ENCODE data around the gene KRT31. TPM values are rescaled to one million over a fixed set of nuclear protein-coding genes. Genes with fewer than 3 reads are reported as not detected.
"Not testable (repeated sequence)": the region's sequence is repeated elsewhere in the genome, so short reads cannot be mapped to it uniquely, and the experiment has no call there.

The KRT31 gene
- total RNA-seq, 1 donor from 2014 or later, result not detected

GRCh38 chr17:41386227-41386626 lies 11.2 kb downstream of the KRT31 start:
- Mint-ChIP-seq H3K4me3 (ENCODE audit: unreplicated experiment) (no peak overlapping the region), H3K27ac (ENCODE audit: unreplicated experiment) (no peak overlapping the region), H3K27me3 (ENCODE audit: unreplicated experiment) (no peaks in the 10 kb centered on the region), H3K36me3 (ENCODE audit: unreplicated experiment) (peaks cover 8% of the 10 kb centered on the region), H3K9me3 (ENCODE audit: unreplicated experiment) (peaks cover 4% of the 10 kb centered on the region), H3K4me1 (ENCODE audit: low read depth, unreplicated experiment) (no peaks in the 10 kb centered on the region)
- no peak for DNase-seq
- no peak for TF ChIP-seq CTCF (IDR thresholded peaks at IDR 0.05; ENCODE audit: partially characterized antibody, unreplicated experiment)

- H3K9me3 Mint-ChIP-seq (ENCODE audit: unreplicated experiment), result peaks cover 4% of the 10 kb centered on the region
- peaks cover 11% of the 10 kb centered on the region for H3K36me3 Mint-ChIP-seq (ENCODE audit: unreplicated experiment)
- H3K27me3 Mint-ChIP-seq (ENCODE audit: unreplicated experiment), result no peaks in the 10 kb centered on the region
- no peak overlapping the region for H3K4me3 Mint-ChIP-seq (ENCODE audit: unreplicated experiment)
- DNase-seq, result no peak
- no peak overlapping the region for H3K27ac Mint-ChIP-seq (ENCODE audit: unreplicated experiment)
- no peaks in the 10 kb centered on the region for H3K4me1 Mint-ChIP-seq (ENCODE audit: low read depth, unreplicated experiment)
- no peak for TF ChIP-seq CTCF (IDR thresholded peaks at IDR 0.05; ENCODE audit: partially characterized antibody, unreplicated experiment)
Observed at GRCh38 chr17:41383690-41384089, 13.7 kb downstream of the KRT31 start.

GRCh38 chr17:41382394-41382793 lies 15.0 kb downstream of the KRT31 start:
- no peaks in the 10 kb centered on the region for H3K27me3 Mint-ChIP-seq (ENCODE audit: unreplicated experiment)
- no peak for DNase-seq
- no peak overlapping the region for H3K27ac Mint-ChIP-seq (ENCODE audit: unreplicated experiment)
- H3K36me3 Mint-ChIP-seq (ENCODE audit: unreplicated experiment), result peaks cover 11% of the 10 kb centered on the region
- H3K9me3 Mint-ChIP-seq (ENCODE audit: unreplicated experiment), result peaks cover 4% of the 10 kb centered on the region
- H3K4me3 Mint-ChIP-seq (ENCODE audit: unreplicated experiment), result no peak overlapping the region
- H3K4me1 Mint-ChIP-seq (ENCODE audit: low read depth, unreplicated experiment), result no peaks in the 10 kb centered on the region
- TF ChIP-seq CTCF (IDR thresholded peaks at IDR 0.05; ENCODE audit: partially characterized antibody, unreplicated experiment), result no peak

- not testable (repeated sequence) for H3K27me3 Mint-ChIP-seq (ENCODE audit: unreplicated experiment); H3K9me3 Mint-ChIP-seq (ENCODE audit: unreplicated experiment); H3K4me3 Mint-ChIP-seq (ENCODE audit: unreplicated experiment); H3K27ac Mint-ChIP-seq (ENCODE audit: unreplicated experiment); DNase-seq; H3K4me1 Mint-ChIP-seq (ENCODE audit: low read depth, unreplicated experiment)
- H3K36me3 Mint-ChIP-seq (ENCODE audit: unreplicated experiment), result peaks cover 11% of the 10 kb centered on the region
Observed at GRCh38 chr17:41381943-41382342, 15.5 kb downstream of the KRT31 start, which contains the start of gene KRT34. TSS of gene KRT34 (minus strand) at chr17:41382306. CDS start at chr17:41382246, 60 bp downstream.

GRCh38 chr17:41380091-41380490 lies 17.3 kb downstream of the KRT31 start:
- not testable (repeated sequence) for H3K4me3 Mint-ChIP-seq (ENCODE audit: unreplicated experiment); H3K4me1 Mint-ChIP-seq (ENCODE audit: low read depth, unreplicated experiment); H3K27ac Mint-ChIP-seq (ENCODE audit: unreplicated experiment); H3K27me3 Mint-ChIP-seq (ENCODE audit: unreplicated experiment); H3K9me3 Mint-ChIP-seq (ENCODE audit: unreplicated experiment); DNase-seq; H3K36me3 Mint-ChIP-seq (ENCODE audit: unreplicated experiment)

- H3K27ac Mint-ChIP-seq (ENCODE audit: unreplicated experiment), result no peak overlapping the region
- H3K4me3 Mint-ChIP-seq (ENCODE audit: unreplicated experiment), result no peak overlapping the region
- no peak for TF ChIP-seq CTCF (IDR thresholded peaks at IDR 0.05; ENCODE audit: partially characterized antibody, unreplicated experiment)
- peaks cover 9% of the 10 kb centered on the region for H3K36me3 Mint-ChIP-seq (ENCODE audit: unreplicated experiment)
- peaks cover 2% of the 10 kb centered on the region for H3K9me3 Mint-ChIP-seq (ENCODE audit: unreplicated experiment)
- H3K27me3 Mint-ChIP-seq (ENCODE audit: unreplicated experiment), result no peaks in the 10 kb centered on the region
- DNase-seq, result no peak
- H3K4me1 Mint-ChIP-seq (ENCODE audit: low read depth, unreplicated experiment), result no peaks in the 10 kb centered on the region
Observed at GRCh38 chr17:41377546-41377945, 19.9 kb downstream of the KRT31 start.

Measured in glutamatergic neuron (in vitro differentiated cells).